B cell (primary cell): Measurements from ENCODE around the gene TJP2. TPM values are rescaled to one million over a fixed set of nuclear protein-coding genes. Genes with fewer than 3 reads are reported as not detected.

Source experiments
- ATAC-seq: fragments of 200-7000 bp; cut with Tn5 transposase; one replicate; pipeline ENCODE4 v1.10.0; 2021; ENCODE audit warnings: low read depth, mild to moderate bottlenecking, moderate number of reproducible peaks, moderate library complexity
- CTCF ChIA-PET: fragments of 350-600 bp; sonication (Branson Sonifier 250); formaldehyde crosslinking; loops from one replicate; lab custom pipeline; 2021; ENCODE audit warnings: antibody characterized with exemption, inconsistent platforms; lab: Charles Lee
- POLR2A ChIA-PET: fragments of 350-600 bp; sonication (Branson Sonifier 250); formaldehyde crosslinking; loops from one replicate; lab custom pipeline; 2021; ENCODE audit warnings: antibody characterized with exemption; lab: Charles Lee
- DNase-seq: peaks from one replicate; pipeline ENCODE4 v3.0.0; 2013
- H2AFZ ChIP-seq: 2 replicates; pipeline ENCODE4 v1.6.1; 2012; ENCODE audit warnings: mild to moderate bottlenecking, low read depth, low read length; ENCODE audit not compliant: insufficient read depth, poor library complexity, severe bottlenecking
- H3K27ac ChIP-seq, 2 donors: 1 replicate in 1 of 2; 2 replicates in 1 of 2; pipeline ENCODE4 v1.5.1; 2012 to 2013; ENCODE audit warnings: low read length in 2 of 2, mild to moderate bottlenecking in 2 of 2, moderate library complexity in 1 of 2
- H3K27me3 ChIP-seq, 4 experiments: fragments of 200-600 bp in 1 of 4; sonication (generic) in 1 of 4; replicated peaks in 1 of 4; 1 replicate in 2 of 4; 2 replicates in 2 of 4; pipeline versions ENCODE4 v1.6.1 to v1.7.0; 2013 to 2016; ENCODE audit warnings: low read length in 3 of 4, mild to moderate bottlenecking in 2 of 4, mixed read lengths in 1 of 4, moderate library complexity in 1 of 4; ENCODE audit not compliant: insufficient read depth in 4 of 4, control insufficient read depth in 3 of 4; ENCODE audit errors: control extremely low read depth in 1 of 4
- H3K36me3 ChIP-seq, 2 experiments: replicated peaks in 1 of 2; 1 replicate in 1 of 2; 2 replicates in 1 of 2; pipeline versions ENCODE4 v1.6.1 to v1.7.1; 2013; ENCODE audit warnings: low read length in 1 of 2; ENCODE audit not compliant: insufficient read depth in 2 of 2, control insufficient read depth in 1 of 2; ENCODE audit errors: control extremely low read depth in 1 of 2, extremely low read depth in 1 of 2
- H3K4me1 ChIP-seq, 2 donors: fragments of 200-600 bp in 1 of 2; sonication (generic) in 1 of 2; 1 replicate in 1 of 2; 2 replicates in 1 of 2; pipeline versions ENCODE4 v1.5.1 to v1.6.1; 2013 to 2017; ENCODE audit warnings: low read length in 2 of 2; ENCODE audit not compliant: control insufficient read depth in 2 of 2, insufficient read depth in 2 of 2
- H3K4me2 ChIP-seq: replicated peaks from 2 replicates; pipeline ENCODE3; 2012; ENCODE audit warnings: mild to moderate bottlenecking, low read depth, low read length; ENCODE audit not compliant: poor library complexity, severe bottlenecking
- H3K4me3 ChIP-seq, 5 experiments: fragments of 200-600 bp in 1 of 5; sonication (generic) in 1 of 5; 1 replicate in 3 of 5; 2 replicates in 2 of 5; pipeline versions ENCODE4 v1.5.1 to v1.7.0; 2011 to 2016; ENCODE audit warnings: low read length in 4 of 5, mild to moderate bottlenecking in 4 of 5, low read depth in 2 of 5, control low read depth in 1 of 5, moderate library complexity in 1 of 5; ENCODE audit not compliant: insufficient read depth in 1 of 5; ENCODE audit errors: control extremely low read depth in 1 of 5, extremely low read depth in 1 of 5
- H3K79me2 ChIP-seq: fragments of 200-600 bp; sonication (generic); one replicate; pipeline ENCODE4 v1.6.0; 2016; ENCODE audit warnings: low read length; ENCODE audit not compliant: control insufficient read depth, insufficient read depth
- H3K9ac ChIP-seq: fragments of 200-600 bp; sonication (generic); 2 replicates; pipeline ENCODE4 v1.6.1; 2017; ENCODE audit warnings: mild to moderate bottlenecking, low read length, moderate library complexity
- H3K9me3 ChIP-seq, 3 donors: one replicate each; pipeline versions ENCODE4 v1.6.1 to v1.7.1; 2013; ENCODE audit warnings: low read length in 2 of 3; ENCODE audit not compliant: control insufficient read depth in 2 of 3, insufficient read depth in 1 of 3; ENCODE audit errors: control extremely low read depth in 1 of 3
- H4K20me1 ChIP-seq: 2 replicates; pipeline ENCODE4 v1.6.0; 2012; ENCODE audit warnings: mild to moderate bottlenecking, low read length; ENCODE audit not compliant: insufficient read depth, control insufficient read depth, poor library complexity, severe bottlenecking
- H3K27ac Mint-ChIP-seq: one replicate; pipeline ENCODE4 v1.8.0; 2021; ENCODE audit warnings: mixed read lengths
- H3K27me3 Mint-ChIP-seq: one replicate; pipeline ENCODE4 v1.8.0; 2021; ENCODE audit warnings: mixed read lengths
- H3K4me1 Mint-ChIP-seq: one replicate; pipeline ENCODE4 v1.8.0; 2021; ENCODE audit warnings: mixed read lengths
- H3K4me3 Mint-ChIP-seq: one replicate; pipeline ENCODE4 v1.8.0; 2021; ENCODE audit warnings: mixed read lengths
- H3K9me3 Mint-ChIP-seq: one replicate; pipeline ENCODE4 v1.8.0; 2022; ENCODE audit warnings: mixed read lengths; ENCODE audit not compliant: insufficient read depth
- EZH2 ChIP-seq: IDR thresholded peaks from 2 replicates; pipeline ENCODE4 v1.6.1; 2012; ENCODE audit warnings: borderline replicate concordance, low read depth, mild to moderate bottlenecking, moderate library complexity, low read length; ENCODE audit not compliant: insufficient read depth, poor library complexity, severe bottlenecking
- WGBS: methylation state at CpG from one replicate; pipeline ENCODE4 v1.1.5; 2013; ENCODE audit warnings: missing lambda C conversion rate; ENCODE audit not compliant: insufficient coverage; 5-methylcytosine and 5-hydroxymethylcytosine counted together
- intact Hi-C: fragments of 100-400 bp; cut with micrococcal nuclease; formaldehyde crosslinking; loops from one replicate; pipeline ENCODE4 v1.10.0; 2022
- polyA plus RNA-seq: library from polyadenylated mRNA; depleted of rRNA; stranded (reverse); fragments of >200 nt; gene quantifications from 2 replicates; pipeline ENCODE4 v1.2.3, GENCODE V29; 2012
- total RNA-seq, 2 donors: library from RNA; stranded (reverse); fragments of 120-200 nt in 1 of 2; gene quantifications; 1 replicate in 1 of 2; 2 replicates in 1 of 2; pipeline versions ENCODE4 v1.2.3 to v1.2.4, GENCODE V29; 2013 to 2022
- TF ChIP-seq, protein P1 (sequence below): fragments of 200-600 bp; IDR thresholded peaks from one replicate; pipeline ENCODE4 v1.8.0; 2022; ENCODE audit warnings: antibody characterized with exemption, mild to moderate bottlenecking

The TJP2 gene
- total and polyA plus RNA-seq, 2 donors (not counting 1 experiment from before 2014, with no cell fraction given), result 1.2 to 2.3 TPM

DNA sequence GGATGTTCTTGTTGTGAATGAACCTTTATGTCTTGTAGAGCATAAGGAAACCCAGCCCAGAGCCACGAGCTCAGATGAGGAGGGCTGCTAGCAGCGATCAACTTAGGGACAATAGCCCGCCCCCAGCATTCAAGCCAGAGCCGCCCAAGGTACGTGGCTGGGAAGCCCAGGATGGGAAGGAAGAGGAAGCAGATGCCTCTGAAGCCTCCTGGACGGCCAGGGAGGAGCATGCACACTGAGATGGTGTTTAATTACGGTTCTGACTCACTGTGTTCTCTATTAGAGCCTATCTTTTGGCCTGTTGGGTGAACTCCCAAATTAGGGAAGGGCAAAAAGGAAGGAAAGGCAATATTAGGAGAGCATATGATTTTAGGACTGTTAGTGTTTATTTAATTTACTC lies 75.3 kb downstream of the TJP2 start:
- TF ChIP-seq EZH2, result no peak
- TF ChIP-seq, protein P1, sequence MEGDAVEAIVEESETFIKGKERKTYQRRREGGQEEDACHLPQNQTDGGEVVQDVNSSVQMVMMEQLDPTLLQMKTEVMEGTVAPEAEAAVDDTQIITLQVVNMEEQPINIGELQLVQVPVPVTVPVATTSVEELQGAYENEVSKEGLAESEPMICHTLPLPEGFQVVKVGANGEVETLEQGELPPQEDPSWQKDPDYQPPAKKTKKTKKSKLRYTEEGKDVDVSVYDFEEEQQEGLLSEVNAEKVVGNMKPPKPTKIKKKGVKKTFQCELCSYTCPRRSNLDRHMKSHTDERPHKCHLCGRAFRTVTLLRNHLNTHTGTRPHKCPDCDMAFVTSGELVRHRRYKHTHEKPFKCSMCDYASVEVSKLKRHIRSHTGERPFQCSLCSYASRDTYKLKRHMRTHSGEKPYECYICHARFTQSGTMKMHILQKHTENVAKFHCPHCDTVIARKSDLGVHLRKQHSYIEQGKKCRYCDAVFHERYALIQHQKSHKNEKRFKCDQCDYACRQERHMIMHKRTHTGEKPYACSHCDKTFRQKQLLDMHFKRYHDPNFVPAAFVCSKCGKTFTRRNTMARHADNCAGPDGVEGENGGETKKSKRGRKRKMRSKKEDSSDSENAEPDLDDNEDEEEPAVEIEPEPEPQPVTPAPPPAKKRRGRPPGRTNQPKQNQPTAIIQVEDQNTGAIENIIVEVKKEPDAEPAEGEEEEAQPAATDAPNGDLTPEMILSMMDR, result no peak
- no peaks in the 10 kb centered on the region for H3K9me3 Mint-ChIP-seq
- WGBS, result 87% methylated on average over 7 of the region's 7 CpGs
- Histone ChIP-seq H3K9me3 (no peaks in the 10 kb centered on the region), H4K20me1 (no peaks in the 10 kb centered on the region), H2AFZ (no peak overlapping the region), H3K4me2 (no peak overlapping the region), H3K27me3 (no peaks in the 10 kb centered on the region), H3K4me3 (no peak overlapping the region), H3K9ac (no peak overlapping the region), H3K4me1 (no peaks in the 10 kb centered on the region), H3K36me3 (peaks cover 0 to 3% of the 10 kb centered on the region in 2 experiments), H3K27ac (no peak overlapping the region), H3K79me2 (no peaks in the 10 kb centered on the region)
- ChIA-PET CTCF (no interaction called here), POLR2A (no interaction called here)
- H3K4me1 Mint-ChIP-seq, result no peaks in the 10 kb centered on the region
- H3K27me3 Mint-ChIP-seq, result no peaks in the 10 kb centered on the region
- ATAC-seq (no peak), DNase-seq (no peak)
- H3K27ac Mint-ChIP-seq, result no peak overlapping the region
- H3K4me3 Mint-ChIP-seq, result no peak overlapping the region
- intact Hi-C loops, result no loop called here

DNA sequence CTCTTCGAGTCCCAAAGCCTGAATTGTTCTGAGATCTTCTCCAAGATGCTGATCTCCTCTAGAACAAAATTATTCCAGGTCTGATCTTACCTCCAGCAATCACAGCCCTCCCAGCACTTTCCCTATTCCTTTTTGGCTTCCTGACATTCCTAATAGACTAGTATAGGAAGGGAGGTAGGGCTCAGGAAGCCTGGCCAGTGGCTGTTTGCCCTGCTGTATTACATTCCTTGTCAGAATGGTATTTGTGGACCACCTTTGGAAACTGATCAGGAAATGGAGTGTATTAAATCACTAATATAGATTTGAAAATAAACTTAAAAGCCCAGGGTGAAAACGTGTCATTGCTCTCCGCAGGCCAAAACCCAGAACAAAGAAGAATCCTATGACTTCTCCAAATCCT lies 76.6 kb downstream of the TJP2 start:
- DNase-seq, result no peak
- Histone ChIP-seq H3K27ac (no peak overlapping the region), H3K4me1 (no peaks in the 10 kb centered on the region), H2AFZ (no peak overlapping the region), H4K20me1 (no peaks in the 10 kb centered on the region), H3K36me3 (peaks cover 0 to 3% of the 10 kb centered on the region in 2 experiments), H3K9me3 (no peaks in the 10 kb centered on the region), H3K4me2 (no peak overlapping the region), H3K9ac (no peak overlapping the region), H3K79me2 (no peaks in the 10 kb centered on the region), H3K4me3 (no peak overlapping the region), H3K27me3 (no peaks in the 10 kb centered on the region)
- Mint-ChIP-seq H3K9me3 (no peaks in the 10 kb centered on the region), H3K4me3 (no peak overlapping the region), H3K27ac (no peak overlapping the region), H3K4me1 (no peaks in the 10 kb centered on the region), H3K27me3 (no peaks in the 10 kb centered on the region)
- WGBS, result 87% methylated on average over 3 of the region's 3 CpGs
- no peak for ATAC-seq
- TF ChIP-seq EZH2, result no peak
- TF ChIP-seq, protein P1, result no peak
- ChIA-PET CTCF (no interaction called here), POLR2A (no interaction called here)
- intact Hi-C loops, result no loop called here
